Uterus (tissue), 4 donors: ENCODE results near the gene SESTD1. TPM values are rescaled to one million over a fixed set of nuclear protein-coding genes. Genes with fewer than 3 reads are reported as not detected.
"Not testable (repeated sequence)": the region's sequence is repeated elsewhere in the genome, so short reads cannot be mapped to it uniquely, and the experiment has no call there.

Source experiments
- DNase-seq, 2 donors: peaks; one replicate each; pipeline ENCODE4 v3.0.0-alpha.2; 2019 to 2020
- H3K27ac ChIP-seq, 2 donors: fragments of 200-600 bp; sonication (generic); 1 replicate in 1 of 2; 2 replicates in 1 of 2; pipeline ENCODE4 v1.5.1; 2016 to 2018
- H3K27me3 ChIP-seq, 2 donors: fragments of 200-600 bp; sonication (generic); one replicate each; pipeline ENCODE4 v1.5.1; 2018 to 2019; ENCODE audit warnings: control low read depth in 1 of 2
- H3K36me3 ChIP-seq, 2 donors: fragments of 200-600 bp; sonication (generic); one replicate each; pipeline ENCODE4 v1.5.1; 2019; ENCODE audit warnings: control low read depth in 1 of 2
- H3K4me1 ChIP-seq, 2 donors: fragments of 200-600 bp; sonication (generic); one replicate each; pipeline ENCODE4 v1.5.1; 2018 to 2019; ENCODE audit warnings: control low read depth in 1 of 2
- H3K4me3 ChIP-seq, 2 donors: fragments of 200-600 bp; sonication (generic); 1 replicate in 1 of 2; 2 replicates in 1 of 2; pipeline ENCODE4 v1.5.1; 2018 to 2019; ENCODE audit warnings: mild to moderate bottlenecking in 1 of 2
- H3K9me3 ChIP-seq, 2 donors: fragments of 200-600 bp; sonication (generic); one replicate each; pipeline ENCODE4 v1.5.1; 2019; ENCODE audit warnings: control low read depth in 1 of 2
- POLR2A ChIP-seq, 2 donors: fragments of 450-650 bp; IDR thresholded peaks; one replicate each; pipeline ENCODE4 v1.6.1; 2016; ENCODE audit warnings: antibody characterized with exemption in 2 of 2, mild to moderate bottlenecking in 1 of 2, moderate library complexity in 1 of 2
- intact Hi-C: fragments of 100-400 bp; cut with DNase I; formaldehyde crosslinking; loops from one replicate; pipeline ENCODE4 v1.15.1; 2023; ENCODE audit warnings: low total_unique reads
- total RNA-seq, 4 donors: library from RNA; depleted of rRNA in 3 of 4; stranded (reverse); fragments of >200 nt in 3 of 4; gene quantifications; one replicate each; pipeline versions ENCODE4 v1.1.0 to v1.2.4, GENCODE V29; 2014 to 2023
- TF ChIP-seq, protein P1 (sequence below), 4 experiments: fragments of 200-600 bp in 2 of 4; fragments of 450-650 bp in 2 of 4; sonication (generic) in 2 of 4; IDR thresholded peaks; one replicate each; pipeline ENCODE4 v1.5.1; 2016 to 2019; ENCODE audit warnings: antibody characterized with exemption in 4 of 4, mild to moderate bottlenecking in 2 of 4, moderate library complexity in 1 of 4
- donor health status: DM: yes; HTN: yes; CAD: no.

Gene SESTD1
- total RNA-seq, 4 donors from 2014 or later: 5.6 to 64.7 (median 32.8) TPM

DNA sequence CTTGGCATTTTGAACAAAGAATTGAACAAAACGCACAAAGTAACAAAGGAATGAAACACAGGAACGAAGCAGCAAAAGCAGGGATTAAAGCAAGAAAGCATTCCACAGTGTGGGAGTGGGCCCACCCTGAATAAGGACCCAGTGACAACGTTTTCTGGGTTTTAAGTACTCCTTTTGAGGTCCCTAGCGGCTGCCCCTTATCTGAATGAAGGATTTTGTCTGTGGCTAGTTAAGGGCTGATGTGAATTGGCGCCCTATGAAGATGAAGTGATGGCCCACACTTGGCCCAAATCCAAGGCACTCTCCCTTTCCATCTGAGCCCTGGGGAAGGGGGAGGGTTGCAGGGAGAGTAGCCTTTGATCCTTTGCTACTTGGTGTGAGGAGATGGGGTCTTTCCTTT, 206.9 kb downstream of the SESTD1 start:
- Histone ChIP-seq H3K27ac (no peak overlapping the region), H3K36me3 (no peaks in the 10 kb centered on the region), H3K27me3 (no peaks in the 10 kb centered on the region), H3K9me3 (no peaks in the 10 kb centered on the region), H3K4me3 (no peak overlapping the region), H3K4me1 (no peaks in the 10 kb centered on the region)
- intact Hi-C loops: no loop called here
- no peak for TF ChIP-seq POLR2A (IDR thresholded peaks at IDR 0.05)
- TF ChIP-seq, protein P1, sequence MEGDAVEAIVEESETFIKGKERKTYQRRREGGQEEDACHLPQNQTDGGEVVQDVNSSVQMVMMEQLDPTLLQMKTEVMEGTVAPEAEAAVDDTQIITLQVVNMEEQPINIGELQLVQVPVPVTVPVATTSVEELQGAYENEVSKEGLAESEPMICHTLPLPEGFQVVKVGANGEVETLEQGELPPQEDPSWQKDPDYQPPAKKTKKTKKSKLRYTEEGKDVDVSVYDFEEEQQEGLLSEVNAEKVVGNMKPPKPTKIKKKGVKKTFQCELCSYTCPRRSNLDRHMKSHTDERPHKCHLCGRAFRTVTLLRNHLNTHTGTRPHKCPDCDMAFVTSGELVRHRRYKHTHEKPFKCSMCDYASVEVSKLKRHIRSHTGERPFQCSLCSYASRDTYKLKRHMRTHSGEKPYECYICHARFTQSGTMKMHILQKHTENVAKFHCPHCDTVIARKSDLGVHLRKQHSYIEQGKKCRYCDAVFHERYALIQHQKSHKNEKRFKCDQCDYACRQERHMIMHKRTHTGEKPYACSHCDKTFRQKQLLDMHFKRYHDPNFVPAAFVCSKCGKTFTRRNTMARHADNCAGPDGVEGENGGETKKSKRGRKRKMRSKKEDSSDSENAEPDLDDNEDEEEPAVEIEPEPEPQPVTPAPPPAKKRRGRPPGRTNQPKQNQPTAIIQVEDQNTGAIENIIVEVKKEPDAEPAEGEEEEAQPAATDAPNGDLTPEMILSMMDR (IDR thresholded peaks at IDR 0.05): no peak
- no peak for DNase-seq

DNA sequence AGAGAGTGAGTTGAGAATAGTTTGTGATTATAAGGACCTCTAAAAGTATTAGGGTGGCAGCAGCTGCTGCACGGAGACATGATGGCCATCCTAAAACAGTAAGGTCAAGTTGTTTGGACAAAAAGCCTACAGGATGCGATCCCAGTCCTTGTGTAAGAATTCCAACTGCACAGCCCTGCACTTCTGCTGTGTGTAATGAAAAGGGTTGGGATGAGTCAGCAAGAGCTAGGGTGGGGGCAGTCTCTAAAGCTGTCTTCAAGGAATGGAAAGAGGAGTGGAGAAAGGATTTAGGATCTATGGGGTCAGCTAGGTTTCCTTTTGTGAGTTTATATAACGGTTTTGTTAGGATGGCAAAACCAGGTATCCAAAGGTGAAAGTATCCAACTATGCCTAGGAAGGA, 211.1 kb downstream of the SESTD1 start:
- intact Hi-C loops, DNase-seq, H3K4me3 ChIP-seq, H3K27me3 ChIP-seq, H3K27ac ChIP-seq, H3K4me1 ChIP-seq, H3K9me3 ChIP-seq, H3K36me3 ChIP-seq: not testable (repeated sequence)

Other genes with a start within 250 kb of the SESTD1 start
- 10 to 100 TPM in 1 of 4 donors, 1 to 10 TPM in 2, under 1 TPM in 1; 0.29 to 10.2 (median 3.8) TPM for gene CCDC141, start 214.7 kb downstream of the SESTD1 start, total RNA-seq